DMS114 treated with DMSO at 0.1 percent for 48 hours (cell line): Measurements from ENCODE around the gene TMX3.

ENCODE experiments used
- DNase-seq: peaks from one replicate; lab custom pipeline; 2025; ENCODE audit not compliant: unreplicated experiment; lab: John Stamatoyannopoulos, UW

The TMX3 gene

DNA sequence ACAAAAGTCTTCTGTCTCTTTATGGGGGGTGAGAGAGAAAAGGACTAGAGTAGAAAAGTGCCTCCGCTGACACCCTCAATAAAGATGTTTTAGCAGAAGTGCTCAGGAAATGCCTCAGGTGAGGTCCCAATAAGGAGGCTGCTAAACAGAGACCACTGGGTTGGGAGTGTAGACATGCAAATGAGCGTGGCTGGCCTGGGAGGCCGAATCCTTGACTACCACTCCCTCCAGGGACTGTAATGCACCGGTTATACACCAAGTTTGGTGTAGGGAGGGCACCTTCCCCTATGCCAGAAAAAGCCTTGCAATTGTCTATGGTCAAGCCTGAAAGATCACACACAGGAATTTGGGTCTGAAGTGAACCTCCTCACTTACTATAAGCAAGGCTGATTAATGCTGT, 1.8 kb downstream of the TMX3 start:
- DNase-seq: no peak

DNA sequence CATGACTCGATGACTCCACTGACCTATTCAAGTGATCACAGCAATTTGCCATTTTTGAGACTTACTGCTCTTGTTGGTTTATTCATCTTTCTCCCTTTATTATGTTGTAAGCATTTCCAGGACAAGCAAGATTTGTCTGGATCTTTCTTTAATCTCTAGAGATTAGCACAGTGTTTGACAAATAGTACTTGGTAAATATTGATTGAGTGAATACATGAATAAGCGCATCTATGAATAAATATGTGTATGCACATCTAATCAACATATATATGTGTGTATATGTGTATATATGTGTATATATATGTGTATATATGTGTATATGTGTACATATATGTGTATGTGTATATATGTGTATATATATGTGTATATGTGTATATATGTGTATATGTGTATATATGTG, 7.3 kb downstream of the TMX3 start:
- no peak for DNase-seq

DNA sequence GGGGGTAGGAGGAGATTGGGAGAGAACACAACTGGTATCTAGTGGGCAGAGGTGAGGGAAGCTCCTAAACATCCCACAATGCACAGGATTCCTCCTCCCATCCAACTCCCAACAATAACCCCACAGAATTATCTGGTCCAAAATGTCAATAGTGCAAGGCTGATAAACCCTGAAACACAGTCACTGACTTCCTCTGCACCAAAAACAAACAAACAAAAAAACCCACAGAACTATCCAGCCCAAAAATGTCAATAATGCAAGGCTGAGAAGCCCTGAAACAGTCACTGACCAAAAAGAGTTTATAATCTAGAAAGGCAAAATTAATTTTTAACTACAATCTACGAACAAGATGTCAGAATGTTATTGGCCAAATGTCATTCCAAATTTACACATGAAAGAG, 9.8 kb downstream of the TMX3 start:
- DNase-seq: no peak

- no peak for DNase-seq
Observed at GRCh38 chr18:68703326-68703725, 11.6 kb downstream of the TMX3 start.

- DNase-seq: no peak
Observed at GRCh38 chr18:68701353-68701752, 13.6 kb downstream of the TMX3 start.

GRCh38 chr18:68699043-68699442, 15.9 kb downstream of the TMX3 start:
- no peak for DNase-seq

DNA sequence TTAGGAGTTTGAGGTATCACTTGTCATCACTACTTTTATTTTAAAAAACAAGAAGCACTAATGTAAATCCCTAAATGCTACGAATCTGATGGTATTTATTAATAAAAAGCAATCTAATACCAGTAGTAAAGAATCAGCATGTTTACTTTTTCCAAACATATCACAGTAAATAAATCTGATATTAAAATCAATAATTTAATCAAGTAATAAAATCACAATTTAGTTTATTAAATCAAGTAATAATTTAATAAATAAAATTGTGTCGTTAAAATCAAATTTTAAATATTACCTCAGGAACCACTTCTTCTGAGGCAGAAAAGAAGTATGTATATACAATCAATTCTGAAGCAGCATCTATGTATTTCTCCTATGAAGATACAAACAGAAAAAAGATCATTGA, 18.0 kb downstream of the TMX3 start:
- no peak for DNase-seq

DNA sequence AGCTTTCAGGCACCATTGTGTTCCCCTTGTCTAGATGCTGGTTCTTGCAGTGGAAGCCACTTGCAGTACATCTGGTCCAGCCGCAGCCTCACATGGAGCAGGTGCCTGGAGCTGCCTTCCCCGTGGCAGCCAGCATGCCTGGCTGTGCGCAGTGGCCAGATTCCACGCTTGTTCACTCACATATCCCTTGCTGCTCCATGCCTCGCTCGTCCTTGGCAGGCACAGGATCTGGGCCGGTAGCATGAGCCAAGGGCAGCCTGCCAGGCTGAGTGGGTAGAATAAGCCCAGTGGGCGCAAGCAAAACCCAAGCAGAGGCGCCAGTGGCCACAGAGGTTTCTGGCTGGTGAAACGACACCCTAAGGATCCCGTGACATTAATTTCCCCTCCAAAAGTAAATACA, 20.6 kb downstream of the TMX3 start:
- DNase-seq: no peak

DNA sequence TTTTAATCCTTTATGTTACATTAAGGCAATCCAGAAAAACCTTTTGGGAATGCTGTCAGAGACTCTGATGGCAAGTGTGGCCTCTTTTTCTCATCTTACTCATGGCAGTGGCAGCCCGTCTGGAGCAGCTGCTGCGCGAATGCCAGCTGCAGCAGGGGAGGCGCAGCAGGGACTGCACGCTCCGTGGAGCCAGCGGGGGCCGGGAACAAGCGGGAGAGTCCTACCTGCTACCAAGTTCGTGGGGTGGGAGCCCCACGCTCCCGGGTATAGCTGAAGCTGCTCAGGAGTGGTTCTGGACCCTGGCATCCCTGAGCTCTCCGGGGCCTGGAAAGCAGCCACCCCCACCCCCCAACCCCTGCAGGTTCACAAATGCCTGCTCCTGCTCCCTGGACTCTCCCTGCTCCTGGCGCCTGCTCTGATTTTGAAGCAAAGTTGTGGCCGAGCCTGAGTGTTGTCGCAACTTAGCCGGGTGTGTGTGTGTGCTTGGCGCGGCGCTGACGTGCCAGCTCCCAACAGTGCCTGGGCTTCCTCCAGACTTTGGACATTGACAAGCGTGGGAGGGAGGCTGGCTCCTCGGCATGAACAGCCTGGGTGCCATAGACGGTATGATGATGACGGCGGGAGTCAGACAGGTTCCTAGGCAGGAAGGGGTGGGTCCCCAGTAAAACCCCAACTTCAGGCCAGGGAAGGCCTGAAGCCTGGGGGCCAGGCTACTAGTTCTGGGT, 21.7 kb downstream of the TMX3 start:
- DNase-seq: no peak

DNA sequence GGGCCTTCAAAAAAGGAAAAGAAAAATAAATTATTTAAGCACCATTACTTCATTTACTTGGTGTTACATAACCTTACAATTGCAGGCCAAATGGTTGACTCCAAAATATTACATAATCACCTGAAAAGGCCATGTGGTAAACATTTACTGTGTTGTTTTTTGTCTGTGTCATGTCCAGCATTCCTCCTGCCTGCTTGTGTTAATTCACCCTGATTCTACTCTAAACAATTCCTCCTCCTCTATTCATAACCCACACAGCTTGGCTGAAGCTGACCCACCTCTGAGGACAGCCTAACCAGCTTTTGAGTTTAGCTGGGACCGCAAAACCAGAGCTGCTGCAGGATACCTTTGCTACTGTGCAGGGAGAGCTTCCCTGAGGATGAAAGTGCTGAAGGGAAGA, 35.4 kb downstream of the TMX3 start:
- DNase-seq: no peak

- no peak for DNase-seq
Observed at GRCh38 chr18:68676913-68677312, 38.0 kb downstream of the TMX3 start.

- DNase-seq: no peak
Observed at GRCh38 chr18:68667121-68667520, 47.8 kb downstream of the TMX3 start.

DNA sequence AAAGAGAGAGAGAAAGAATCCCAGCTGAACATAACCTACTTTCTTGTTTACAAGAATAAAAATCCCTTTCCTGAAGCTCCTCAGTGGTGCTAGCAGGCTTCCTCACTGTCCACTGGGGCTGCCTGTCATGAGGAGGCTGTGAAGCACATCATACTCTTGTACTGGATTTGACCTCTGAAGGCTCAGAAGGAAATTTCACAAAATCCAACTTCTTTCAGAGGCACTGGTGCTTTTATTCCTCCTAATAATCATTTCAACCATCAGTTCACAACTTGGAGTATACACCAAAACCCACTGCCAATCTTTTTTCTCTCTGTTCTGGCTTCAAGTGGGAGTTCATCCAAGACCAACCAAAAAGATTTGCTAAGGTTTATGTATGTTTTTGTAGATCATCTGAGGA, 48.5 kb downstream of the TMX3 start:
- DNase-seq: no peak

DNA sequence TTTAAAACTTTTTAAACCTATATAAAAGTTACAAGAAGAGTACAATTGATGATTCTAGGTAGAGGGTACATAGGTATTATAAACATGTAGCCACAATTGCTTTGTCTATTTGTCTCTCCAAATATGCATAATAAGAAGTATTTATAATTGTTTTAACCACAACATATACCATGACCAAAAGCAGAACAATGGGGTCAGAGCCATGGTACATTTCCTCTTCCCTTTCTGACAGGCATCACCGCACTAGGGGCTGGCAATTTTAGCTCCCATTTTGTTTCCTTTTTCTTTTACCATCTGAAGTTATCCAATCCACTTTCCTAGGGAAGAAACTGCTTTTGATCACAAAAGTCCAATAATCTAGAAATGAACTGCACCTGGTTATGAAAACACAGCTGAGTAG, 49.3 kb downstream of the TMX3 start:
- no peak for DNase-seq

- DNase-seq: no peak
Observed at GRCh38 chr18:68662754-68663153, 52.2 kb downstream of the TMX3 start.

DNA sequence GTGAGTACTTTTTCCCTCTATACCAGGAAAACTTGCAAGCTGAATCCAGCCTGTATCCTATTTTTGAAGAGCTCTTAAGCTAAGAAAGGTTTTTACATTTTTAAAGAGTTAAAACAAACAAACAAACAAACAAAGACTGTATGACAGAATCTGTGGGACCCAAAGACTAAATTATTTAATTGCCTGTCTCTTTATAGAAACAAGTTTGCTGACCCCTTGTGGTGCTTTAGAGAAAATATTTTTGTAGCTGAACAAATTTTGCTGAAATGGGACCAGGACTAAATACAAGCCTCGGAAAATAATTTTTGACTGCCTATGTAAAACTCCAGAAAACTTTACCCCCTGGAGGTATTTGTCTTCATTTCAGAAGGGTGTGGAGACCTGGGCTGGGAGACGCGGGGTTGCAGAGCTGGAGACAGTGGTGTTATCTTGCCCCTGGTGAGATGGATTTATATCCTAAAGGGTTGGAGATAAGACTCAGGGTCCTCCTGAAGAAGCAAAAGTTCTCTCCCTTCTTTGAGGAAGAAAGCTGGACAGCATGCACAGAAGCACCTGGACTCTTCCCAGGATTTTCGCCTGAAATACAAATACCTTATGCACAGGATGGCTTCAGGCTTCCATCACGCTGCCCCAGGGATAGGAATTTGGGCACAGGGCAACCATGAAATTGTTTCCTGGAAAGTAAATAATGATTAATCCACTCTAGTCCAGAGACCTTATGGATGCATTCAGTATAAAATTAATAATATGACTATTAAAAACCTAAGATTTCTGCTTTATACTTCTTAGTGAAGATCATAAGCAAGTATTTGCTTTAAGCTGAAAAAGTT, 54.3 kb downstream of the TMX3 start:
- no peak for DNase-seq

DNA sequence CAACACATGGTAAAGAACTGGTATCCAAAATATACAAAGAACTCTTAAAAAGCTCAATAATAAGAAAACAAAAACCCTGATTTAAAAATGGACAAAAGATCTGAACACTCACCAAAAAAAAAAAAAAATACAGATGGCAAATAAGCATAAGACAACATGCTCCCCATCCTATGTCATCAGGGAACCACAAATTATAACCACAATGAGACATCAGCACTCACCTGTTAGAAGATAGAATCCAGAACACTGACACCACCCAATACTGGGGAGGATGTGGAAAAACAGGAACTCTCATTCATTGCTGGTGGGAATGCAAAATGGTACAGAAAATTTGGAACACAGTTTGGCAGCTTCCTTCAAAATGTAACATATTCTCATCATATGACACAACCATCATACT, 66.7 kb downstream of the TMX3 start:
- no peak for DNase-seq

DNA sequence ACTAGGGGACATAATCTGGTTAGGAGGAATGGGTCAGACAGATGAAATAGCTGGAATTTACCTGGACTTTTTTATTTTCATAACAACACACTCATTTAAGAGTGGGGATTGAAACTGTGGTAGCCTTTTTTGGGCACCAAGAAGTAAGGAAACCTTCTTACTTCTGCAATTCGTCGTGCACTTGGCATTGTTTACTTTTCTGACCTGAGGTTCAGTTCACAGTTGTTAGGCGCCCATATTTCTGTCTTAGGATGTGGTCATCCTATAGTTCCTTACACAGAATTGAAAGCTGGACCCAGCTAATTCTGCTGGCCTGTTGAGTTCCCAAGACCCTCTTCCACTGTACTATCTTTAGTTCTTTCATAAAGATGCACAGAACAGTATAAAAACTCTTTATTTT, 72.9 kb downstream of the TMX3 start:
- DNase-seq: no peak

- no peak for DNase-seq
Observed at GRCh38 chr18:68640861-68641260, 74.0 kb downstream of the TMX3 start.

GRCh38 chr18:68638613-68639012, 76.3 kb downstream of the TMX3 start:
- DNase-seq: no peak

GRCh38 chr18:68627812-68628211, 87.1 kb downstream of the TMX3 start:
- DNase-seq: no peak
